ENCODE measurements around the gene CAND2.

DNA sequence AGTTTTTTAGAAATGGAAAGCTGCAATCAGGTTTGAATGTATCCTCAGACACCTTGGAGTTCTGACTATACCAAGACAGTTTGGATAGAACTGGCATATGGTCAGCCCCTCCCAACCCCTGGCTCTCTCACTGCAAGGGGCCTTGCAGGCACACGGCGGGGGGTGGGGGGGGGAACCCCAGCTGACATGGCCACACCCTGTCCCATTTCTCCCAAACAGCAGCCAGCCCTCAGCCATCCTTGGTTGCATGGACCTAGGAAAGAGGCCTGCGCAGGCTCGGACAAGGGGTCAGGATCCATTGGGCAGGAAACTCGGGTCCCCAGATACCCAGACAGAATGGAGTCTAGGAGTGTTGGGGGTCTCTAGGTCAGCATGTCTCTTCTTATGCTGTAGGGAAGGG lies 14.5 kb downstream of the CAND2 start:
- TF ChIP-seq, protein P1, sequence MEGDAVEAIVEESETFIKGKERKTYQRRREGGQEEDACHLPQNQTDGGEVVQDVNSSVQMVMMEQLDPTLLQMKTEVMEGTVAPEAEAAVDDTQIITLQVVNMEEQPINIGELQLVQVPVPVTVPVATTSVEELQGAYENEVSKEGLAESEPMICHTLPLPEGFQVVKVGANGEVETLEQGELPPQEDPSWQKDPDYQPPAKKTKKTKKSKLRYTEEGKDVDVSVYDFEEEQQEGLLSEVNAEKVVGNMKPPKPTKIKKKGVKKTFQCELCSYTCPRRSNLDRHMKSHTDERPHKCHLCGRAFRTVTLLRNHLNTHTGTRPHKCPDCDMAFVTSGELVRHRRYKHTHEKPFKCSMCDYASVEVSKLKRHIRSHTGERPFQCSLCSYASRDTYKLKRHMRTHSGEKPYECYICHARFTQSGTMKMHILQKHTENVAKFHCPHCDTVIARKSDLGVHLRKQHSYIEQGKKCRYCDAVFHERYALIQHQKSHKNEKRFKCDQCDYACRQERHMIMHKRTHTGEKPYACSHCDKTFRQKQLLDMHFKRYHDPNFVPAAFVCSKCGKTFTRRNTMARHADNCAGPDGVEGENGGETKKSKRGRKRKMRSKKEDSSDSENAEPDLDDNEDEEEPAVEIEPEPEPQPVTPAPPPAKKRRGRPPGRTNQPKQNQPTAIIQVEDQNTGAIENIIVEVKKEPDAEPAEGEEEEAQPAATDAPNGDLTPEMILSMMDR (conservative IDR thresholded peaks at IDR 0.05; ENCODE audit: low read length): no peak
- TF ChIP-seq EZH2phosphoT487 (IDR thresholded peaks at IDR 0.05; ENCODE audit: borderline replicate concordance): no peak

Measured in Loucy (cell line).